OCI-LY7 (cell line): ENCODE measurements around the gene L1TD1. TPM values are rescaled to one million over a fixed set of nuclear protein-coding genes. Genes with fewer than 3 reads are reported as not detected.
"Not testable (repeated sequence)": the region's sequence is repeated elsewhere in the genome, so short reads cannot be mapped to it uniquely, and the experiment has no call there.

ENCODE experiments used
- BruUV-seq: library from RNA; stranded (reverse); fragments of 400-500 nt; replicated peaks from 2 replicates; lab custom pipeline; 2021; lab: Mats Ljungman, UMichigan
- CTCF ChIA-PET: fragments of 300-600 bp; sonication (Branson Sonifier 250); formaldehyde crosslinking; loops from one replicate; lab custom pipeline; 2022; ENCODE audit warnings: antibody characterized with exemption; ENCODE audit not compliant: unreplicated experiment; lab: Charles Lee
- POLR2A ChIA-PET: fragments of 300-600 bp; sonication (Branson Sonifier 250); formaldehyde crosslinking; loops from one replicate; lab custom pipeline; 2022; ENCODE audit warnings: antibody characterized with exemption; lab: Charles Lee
- DNase-seq: peaks from one replicate; pipeline ENCODE4 v3.0.0-alpha.2; 2015; ENCODE audit warnings: low spot score
- H2AFZ ChIP-seq: fragments of 200-600 bp; sonication (generic), shearing (Covaris generic); 2 replicates; pipeline ENCODE4 v1.6.1; 2014; ENCODE audit warnings: mild to moderate bottlenecking, antibody characterized with exemption, low read length, moderate library complexity
- H3K27ac ChIP-seq: fragments of 200-600 bp; sonication (generic); 2 replicates; pipeline ENCODE4 v1.5.1; 2014; ENCODE audit warnings: mixed run types, low read depth, mild to moderate bottlenecking, moderate library complexity, low read length, inconsistent platforms; ENCODE audit not compliant: poor library complexity, severe bottlenecking
- H3K36me3 ChIP-seq: fragments of 200-600 bp; sonication (generic); 2 replicates; pipeline ENCODE4 v1.6.1; 2014; ENCODE audit warnings: mild to moderate bottlenecking, antibody characterized with exemption, low read length, moderate library complexity, mixed read lengths; ENCODE audit not compliant: insufficient read depth
- H3K4me1 ChIP-seq: fragments of 200-600 bp; sonication (generic); 2 replicates; pipeline ENCODE4 v1.5.1; 2014; ENCODE audit warnings: mild to moderate bottlenecking, low read length; ENCODE audit not compliant: insufficient read depth, poor library complexity, severe bottlenecking
- H3K4me2 ChIP-seq: fragments of 200-600 bp; sonication (generic); 2 replicates; pipeline ENCODE4 v1.6.1; 2014; ENCODE audit warnings: mild to moderate bottlenecking, low read length
- H3K4me3 ChIP-seq: fragments of 200-600 bp; sonication (generic); 2 replicates; pipeline ENCODE4 v1.5.1; 2014; ENCODE audit warnings: mild to moderate bottlenecking, low read depth, low read length; ENCODE audit not compliant: poor library complexity, severe bottlenecking
- H3K79me2 ChIP-seq: fragments of 200-600 bp; sonication (generic); 2 replicates; pipeline ENCODE4 v1.6.1; 2016; ENCODE audit warnings: low read depth, mild to moderate bottlenecking, low read length, moderate library complexity, mixed read lengths; ENCODE audit not compliant: insufficient read depth
- H3K9me2 ChIP-seq: fragments of 200-600 bp; sonication (generic); 2 replicates; pipeline ENCODE4 v1.6.1; 2016; ENCODE audit warnings: mild to moderate bottlenecking, low read length, mixed read lengths; ENCODE audit not compliant: insufficient read depth
- H3K9me3 ChIP-seq: fragments of 200-600 bp; sonication (generic); 2 replicates; pipeline ENCODE4 v1.6.1; 2014; ENCODE audit warnings: mild to moderate bottlenecking, mixed run types, low read length, mixed read lengths
- H4K20me1 ChIP-seq: fragments of 200-600 bp; sonication (generic); 2 replicates; pipeline ENCODE4 v1.6.1; 2014; ENCODE audit warnings: mild to moderate bottlenecking, antibody characterized with exemption, low read length, moderate library complexity, mixed read lengths; ENCODE audit not compliant: insufficient read depth
- EZH2phosphoT487 ChIP-seq: fragments of 200-600 bp; sonication (generic); IDR thresholded peaks from 2 replicates; pipeline ENCODE4 v1.6.1; 2018; ENCODE audit warnings: low read depth, borderline replicate concordance, mild to moderate bottlenecking, mixed run types, antibody characterized with exemption, low read length, moderate library complexity, mixed read lengths
- intact Hi-C: fragments of 100-400 bp; cut with micrococcal nuclease; formaldehyde crosslinking; loops from one replicate; pipeline ENCODE4 v1.10.0; 2022; ENCODE audit not compliant: unreplicated experiment
- total RNA-seq, 2 experiments: library from RNA; depleted of rRNA in 1 of 2; stranded (reverse); fragments of >200 nt in 1 of 2; shearing (Covaris generic) in 1 of 2; gene quantifications; 2 replicates each; pipeline ENCODE4 v1.2.3, GENCODE V29; 2014 to 2022
- TF ChIP-seq, protein P1 (sequence below): fragments of 200-600 bp; sonication (generic); conservative IDR thresholded peaks from 2 replicates; pipeline ENCODE4 v1.5.1; 2014; ENCODE audit warnings: mild to moderate bottlenecking, antibody characterized with exemption, low read length, moderate library complexity, mixed read lengths

The L1TD1 gene
- total RNA-seq, 2 experiments from 2014 or later: not detected

DNA sequence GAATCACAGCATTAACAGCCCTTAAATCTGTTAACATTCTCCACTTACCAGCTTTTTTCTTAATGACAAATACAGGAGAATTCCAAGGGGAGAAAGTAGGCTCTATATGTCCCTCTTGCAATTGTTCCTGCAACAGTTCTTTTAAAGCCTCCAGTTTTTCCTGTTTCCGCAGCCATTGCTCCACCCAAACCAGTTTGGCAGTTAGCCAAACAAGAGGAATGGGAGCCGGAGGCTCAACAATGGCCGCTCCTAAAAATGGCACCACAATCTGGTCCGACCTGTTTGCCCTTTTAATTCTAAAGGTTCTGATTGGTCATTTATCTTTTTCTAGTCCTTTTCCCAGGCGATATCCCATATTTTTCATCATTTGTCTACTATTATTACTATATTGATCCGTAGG, 14.0 kb upstream of the L1TD1 start:
- Histone ChIP-seq H4K20me1 (no peaks in the 10 kb centered on the region), H3K4me1 (no peaks in the 10 kb centered on the region), H3K36me3 (no peaks in the 10 kb centered on the region), H3K9me2 (no peaks in the 10 kb centered on the region), H2AFZ (no peak overlapping the region), H3K9me3 (no peaks in the 10 kb centered on the region), H3K79me2 (no peaks in the 10 kb centered on the region), H3K4me3 (no peak overlapping the region), H3K4me2 (no peak overlapping the region), H3K27ac (no peak overlapping the region)
- TF ChIP-seq, protein P1, sequence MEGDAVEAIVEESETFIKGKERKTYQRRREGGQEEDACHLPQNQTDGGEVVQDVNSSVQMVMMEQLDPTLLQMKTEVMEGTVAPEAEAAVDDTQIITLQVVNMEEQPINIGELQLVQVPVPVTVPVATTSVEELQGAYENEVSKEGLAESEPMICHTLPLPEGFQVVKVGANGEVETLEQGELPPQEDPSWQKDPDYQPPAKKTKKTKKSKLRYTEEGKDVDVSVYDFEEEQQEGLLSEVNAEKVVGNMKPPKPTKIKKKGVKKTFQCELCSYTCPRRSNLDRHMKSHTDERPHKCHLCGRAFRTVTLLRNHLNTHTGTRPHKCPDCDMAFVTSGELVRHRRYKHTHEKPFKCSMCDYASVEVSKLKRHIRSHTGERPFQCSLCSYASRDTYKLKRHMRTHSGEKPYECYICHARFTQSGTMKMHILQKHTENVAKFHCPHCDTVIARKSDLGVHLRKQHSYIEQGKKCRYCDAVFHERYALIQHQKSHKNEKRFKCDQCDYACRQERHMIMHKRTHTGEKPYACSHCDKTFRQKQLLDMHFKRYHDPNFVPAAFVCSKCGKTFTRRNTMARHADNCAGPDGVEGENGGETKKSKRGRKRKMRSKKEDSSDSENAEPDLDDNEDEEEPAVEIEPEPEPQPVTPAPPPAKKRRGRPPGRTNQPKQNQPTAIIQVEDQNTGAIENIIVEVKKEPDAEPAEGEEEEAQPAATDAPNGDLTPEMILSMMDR: no peak
- TF ChIP-seq EZH2phosphoT487: no peak
- CTCF ChIA-PET: no interaction called here
- intact Hi-C loops: no loop called here
- no peak for DNase-seq
- POLR2A ChIA-PET: no interaction called here
- BruUV-seq: no TSS peak

DNA sequence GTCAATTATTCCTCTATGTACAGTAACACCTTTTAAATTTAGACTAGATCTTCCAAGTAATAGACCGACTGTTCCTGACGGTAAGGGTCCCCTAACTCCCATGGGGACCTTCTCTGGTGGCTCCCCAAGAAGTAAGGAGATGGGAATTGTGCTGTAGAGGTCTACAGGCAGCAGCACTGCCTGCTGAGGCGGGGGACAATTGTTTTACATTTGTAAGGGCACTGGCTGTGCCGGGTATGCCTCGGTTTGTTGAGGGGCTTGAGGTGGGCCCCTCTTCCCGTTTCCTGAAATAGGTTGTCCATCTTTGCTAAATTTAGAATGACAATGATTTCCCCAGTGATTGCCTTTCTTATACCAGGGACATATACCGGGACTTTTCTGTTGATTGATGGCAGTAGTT, 13.1 kb upstream of the L1TD1 start:
- Histone ChIP-seq H3K27ac (no peak overlapping the region), H4K20me1 (no peaks in the 10 kb centered on the region), H3K4me3 (no peak overlapping the region), H3K9me2 (no peaks in the 10 kb centered on the region), H3K9me3 (no peaks in the 10 kb centered on the region), H2AFZ (no peak overlapping the region), H3K4me2 (no peak overlapping the region), H3K79me2 (no peaks in the 10 kb centered on the region), H3K4me1 (no peaks in the 10 kb centered on the region), H3K36me3 (no peaks in the 10 kb centered on the region)
- ChIA-PET CTCF (no interaction called here), POLR2A (no interaction called here)
- TF ChIP-seq, protein P1: no peak
- TF ChIP-seq EZH2phosphoT487: no peak
- intact Hi-C loops: no loop called here
- no TSS peak for BruUV-seq
- no peak for DNase-seq

DNA sequence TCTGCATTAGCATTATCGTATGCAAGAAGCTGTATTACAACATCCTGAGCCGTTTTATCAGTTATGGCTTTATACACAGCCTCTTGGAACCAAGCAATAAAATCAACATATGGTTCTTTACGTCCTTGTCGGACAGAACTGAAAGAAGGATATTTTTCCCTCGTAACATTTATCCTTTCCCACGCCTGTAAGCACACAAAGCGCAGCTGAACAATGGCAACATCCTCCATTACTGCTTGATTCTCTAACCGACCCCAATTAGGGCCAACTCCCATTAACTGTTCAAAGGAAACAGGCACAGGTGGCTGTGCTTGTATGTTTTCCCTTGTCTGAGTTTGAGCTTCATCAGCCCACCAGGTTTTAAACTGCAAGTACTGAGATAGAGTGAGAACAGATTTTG, 12.5 kb upstream of the L1TD1 start:
- CTCF ChIA-PET, POLR2A ChIA-PET, H2AFZ ChIP-seq, H3K36me3 ChIP-seq, H3K4me1 ChIP-seq, BruUV-seq, intact Hi-C loops, DNase-seq, H3K4me2 ChIP-seq, H3K9me2 ChIP-seq, H4K20me1 ChIP-seq, H3K27ac ChIP-seq, H3K79me2 ChIP-seq, H3K4me3 ChIP-seq, H3K9me3 ChIP-seq: not testable (repeated sequence)

DNA sequence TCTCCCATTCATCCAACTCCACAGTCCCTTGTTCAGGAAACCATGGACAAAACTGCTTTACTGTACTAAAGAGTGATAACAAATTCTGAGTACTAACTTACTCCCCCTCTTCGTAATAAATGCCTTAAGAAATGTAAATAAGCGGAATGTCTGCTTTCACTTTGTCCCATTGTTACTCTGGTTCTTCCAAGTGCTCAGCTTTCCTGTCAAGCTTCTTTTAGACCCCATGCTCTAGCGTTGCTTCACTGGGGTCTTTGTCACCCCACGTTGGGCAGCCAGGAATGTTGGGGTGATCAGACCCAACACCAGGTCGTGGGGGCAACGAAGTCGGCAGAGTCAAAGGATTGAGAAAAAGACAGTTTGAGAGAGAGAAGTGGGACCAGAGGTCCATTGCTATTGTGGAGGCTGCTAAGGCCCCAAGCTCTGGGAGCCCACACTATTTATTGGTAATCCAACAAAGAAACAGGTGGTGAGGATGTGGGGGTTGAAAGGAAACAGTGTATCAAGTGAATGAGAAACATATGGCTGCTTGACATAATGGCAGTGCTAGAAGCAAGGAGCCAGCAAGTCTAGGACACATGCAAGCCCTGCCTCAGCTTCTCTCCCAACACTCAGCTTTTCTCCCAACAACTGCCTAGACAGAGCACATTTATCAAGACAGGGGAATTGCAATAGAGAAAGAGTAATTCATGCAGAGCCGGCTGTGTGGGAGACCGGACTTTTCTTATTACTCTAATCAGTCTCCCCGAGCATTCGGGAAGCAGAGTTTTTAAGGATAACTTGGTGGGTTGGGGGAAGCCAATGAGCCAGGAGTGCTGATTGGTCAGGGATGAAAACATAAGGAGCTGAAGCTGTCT, 11.3 kb upstream of the L1TD1 start:
- H3K79me2 ChIP-seq, POLR2A ChIA-PET, H3K9me2 ChIP-seq, BruUV-seq, H3K4me1 ChIP-seq, H3K9me3 ChIP-seq, H3K36me3 ChIP-seq, DNase-seq, H3K4me2 ChIP-seq, H2AFZ ChIP-seq, H3K27ac ChIP-seq, H3K4me3 ChIP-seq, intact Hi-C loops, H4K20me1 ChIP-seq: not testable (repeated sequence)
- CTCF ChIA-PET: interaction anchor here (0.6 kb wide), 1 partner anchor 247 kb away, joined by 3 read pairs; no protein-coding TSS in a partner anchor
